ENCODE data around the gene GLIS1. TPM values are rescaled to one million over a fixed set of nuclear protein-coding genes. Genes with fewer than 3 reads are reported as not detected.

GLIS1 gene
- total and polyA plus RNA-seq, 2 experiments from 2014 or later, result 0.26 to 0.31 TPM

DNA sequence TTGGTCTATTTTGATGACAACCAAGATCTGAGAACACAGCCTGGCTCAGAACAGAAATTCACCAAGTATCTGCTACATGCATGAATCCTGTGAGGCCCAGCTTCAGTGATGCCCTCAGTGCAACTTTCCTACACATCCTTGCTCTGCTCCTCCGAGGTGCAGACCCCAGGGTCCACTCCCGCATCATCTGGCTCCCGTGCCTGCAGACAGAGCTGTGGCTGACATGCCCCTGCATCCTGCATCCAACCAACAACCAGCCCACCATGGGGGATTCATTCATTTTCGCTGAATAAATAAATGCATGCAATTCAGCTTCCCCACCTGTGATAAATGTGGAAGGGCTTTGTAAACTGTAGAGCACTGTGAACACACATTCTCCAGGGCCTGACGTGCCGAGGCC lies 112.3 kb downstream of the GLIS1 start:
- H3K36me3 Mint-ChIP-seq (ENCODE audit: low read depth), result no peaks in the 10 kb centered on the region
- no peaks in the 10 kb centered on the region for H4K20me1 ChIP-seq (replicated peaks; ENCODE audit: insufficient read depth)
- H3K4me1 Mint-ChIP-seq, result peaks cover 6% of the 10 kb centered on the region; the same call in 1 of the 3 replicates
- no peak overlapping the region for H3K27ac ChIP-seq (ENCODE audit: low read depth)
- H3K27me3 Mint-ChIP-seq (ENCODE audit: insufficient read depth, low read depth, poor library complexity), result peaks cover 4% of the 10 kb centered on the region
- no peaks in the 10 kb centered on the region for H3K36me3 ChIP-seq (ENCODE audit: insufficient read depth)
- no peaks in the 10 kb centered on the region for H3K4me1 ChIP-seq (ENCODE audit: insufficient read depth)
- TF ChIP-seq EZH2 (IDR thresholded peaks at IDR 0.05; ENCODE audit: low read depth, unreplicated experiment), result no peak
- TF ChIP-seq EZH2phosphoT487 (IDR thresholded peaks at IDR 0.05; ENCODE audit: unreplicated experiment), result no peak
- no peak overlapping the region for H3K27ac Mint-ChIP-seq
- no peak overlapping the region for H3K4me3 ChIP-seq
- 0 out of 2 replicates have a peak overlapping the region, but pooled peaks have one; percentile 5 for H2AFZ ChIP-seq
- no peaks in the 10 kb centered on the region for H3K9me3 Mint-ChIP-seq
- no peaks in the 10 kb centered on the region for H3K79me2 ChIP-seq (replicated peaks; ENCODE audit: insufficient read depth)
- H3K4me2 ChIP-seq, result no peak overlapping the region
- no peaks in the 10 kb centered on the region for H3K27me3 ChIP-seq (ENCODE audit: insufficient read depth)
- DNase-seq (ENCODE audit: low spot score) (no peak), ATAC-seq (no peak)
- no peaks in the 10 kb centered on the region for H3F3A ChIP-seq (replicated peaks; ENCODE audit: low read depth)
- no peaks in the 10 kb centered on the region for H3K9me2 ChIP-seq (ENCODE audit: insufficient read depth)
- H3K4me3 Mint-ChIP-seq, result no peak overlapping the region

DNA sequence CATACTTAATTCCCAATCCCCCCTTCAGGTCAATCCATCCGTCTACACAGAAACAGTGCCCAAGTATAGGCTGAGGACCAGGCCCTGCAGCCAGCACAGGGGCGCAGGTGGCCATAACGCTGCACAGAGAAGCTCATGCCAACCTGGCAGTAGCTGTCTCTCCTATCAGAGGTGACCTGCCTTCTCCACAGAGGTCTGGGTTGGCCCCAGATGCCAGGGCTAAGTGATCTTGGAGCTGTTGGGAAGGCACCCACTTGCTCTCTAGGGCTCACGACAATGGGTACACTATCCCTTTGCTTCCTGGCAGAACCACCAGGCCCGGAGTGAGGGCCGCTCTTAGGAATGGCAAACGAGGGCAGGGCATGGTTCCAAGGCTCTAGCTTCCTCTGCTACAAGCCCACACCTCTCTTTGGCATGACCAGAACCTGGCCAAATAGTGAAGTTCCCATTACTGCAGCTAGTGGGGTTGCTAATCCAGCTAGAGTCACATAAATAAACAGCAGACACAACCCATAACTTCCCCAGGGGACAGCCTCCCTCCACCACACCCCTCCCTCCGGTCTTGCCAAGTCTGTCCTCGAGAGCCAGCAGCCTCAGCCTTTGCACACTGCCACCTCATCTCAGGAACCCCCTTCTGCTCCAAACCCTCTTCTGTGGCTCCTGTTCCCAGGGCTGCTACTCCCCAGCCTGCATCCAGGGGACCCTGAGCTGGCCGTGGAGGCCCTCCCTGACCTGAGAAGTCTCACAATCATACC lies 113.0 kb downstream of the GLIS1 start:
- Histone ChIP-seq H3K27me3 (ENCODE audit: insufficient read depth) (no peaks in the 10 kb centered on the region), H3K79me2 (replicated peaks; ENCODE audit: insufficient read depth) (no peaks in the 10 kb centered on the region), H2AFZ (no peak overlapping the region), H3K9me2 (ENCODE audit: insufficient read depth) (no peaks in the 10 kb centered on the region), H3K4me1 (ENCODE audit: insufficient read depth) (no peaks in the 10 kb centered on the region), H3F3A (replicated peaks; ENCODE audit: low read depth) (no peaks in the 10 kb centered on the region), H3K4me3 (no peak overlapping the region), H4K20me1 (replicated peaks; ENCODE audit: insufficient read depth) (no peaks in the 10 kb centered on the region), H3K27ac (ENCODE audit: low read depth) (no peak overlapping the region), H3K4me2 (no peak overlapping the region), H3K36me3 (ENCODE audit: insufficient read depth) (no peaks in the 10 kb centered on the region)
- TF ChIP-seq, protein P1, sequence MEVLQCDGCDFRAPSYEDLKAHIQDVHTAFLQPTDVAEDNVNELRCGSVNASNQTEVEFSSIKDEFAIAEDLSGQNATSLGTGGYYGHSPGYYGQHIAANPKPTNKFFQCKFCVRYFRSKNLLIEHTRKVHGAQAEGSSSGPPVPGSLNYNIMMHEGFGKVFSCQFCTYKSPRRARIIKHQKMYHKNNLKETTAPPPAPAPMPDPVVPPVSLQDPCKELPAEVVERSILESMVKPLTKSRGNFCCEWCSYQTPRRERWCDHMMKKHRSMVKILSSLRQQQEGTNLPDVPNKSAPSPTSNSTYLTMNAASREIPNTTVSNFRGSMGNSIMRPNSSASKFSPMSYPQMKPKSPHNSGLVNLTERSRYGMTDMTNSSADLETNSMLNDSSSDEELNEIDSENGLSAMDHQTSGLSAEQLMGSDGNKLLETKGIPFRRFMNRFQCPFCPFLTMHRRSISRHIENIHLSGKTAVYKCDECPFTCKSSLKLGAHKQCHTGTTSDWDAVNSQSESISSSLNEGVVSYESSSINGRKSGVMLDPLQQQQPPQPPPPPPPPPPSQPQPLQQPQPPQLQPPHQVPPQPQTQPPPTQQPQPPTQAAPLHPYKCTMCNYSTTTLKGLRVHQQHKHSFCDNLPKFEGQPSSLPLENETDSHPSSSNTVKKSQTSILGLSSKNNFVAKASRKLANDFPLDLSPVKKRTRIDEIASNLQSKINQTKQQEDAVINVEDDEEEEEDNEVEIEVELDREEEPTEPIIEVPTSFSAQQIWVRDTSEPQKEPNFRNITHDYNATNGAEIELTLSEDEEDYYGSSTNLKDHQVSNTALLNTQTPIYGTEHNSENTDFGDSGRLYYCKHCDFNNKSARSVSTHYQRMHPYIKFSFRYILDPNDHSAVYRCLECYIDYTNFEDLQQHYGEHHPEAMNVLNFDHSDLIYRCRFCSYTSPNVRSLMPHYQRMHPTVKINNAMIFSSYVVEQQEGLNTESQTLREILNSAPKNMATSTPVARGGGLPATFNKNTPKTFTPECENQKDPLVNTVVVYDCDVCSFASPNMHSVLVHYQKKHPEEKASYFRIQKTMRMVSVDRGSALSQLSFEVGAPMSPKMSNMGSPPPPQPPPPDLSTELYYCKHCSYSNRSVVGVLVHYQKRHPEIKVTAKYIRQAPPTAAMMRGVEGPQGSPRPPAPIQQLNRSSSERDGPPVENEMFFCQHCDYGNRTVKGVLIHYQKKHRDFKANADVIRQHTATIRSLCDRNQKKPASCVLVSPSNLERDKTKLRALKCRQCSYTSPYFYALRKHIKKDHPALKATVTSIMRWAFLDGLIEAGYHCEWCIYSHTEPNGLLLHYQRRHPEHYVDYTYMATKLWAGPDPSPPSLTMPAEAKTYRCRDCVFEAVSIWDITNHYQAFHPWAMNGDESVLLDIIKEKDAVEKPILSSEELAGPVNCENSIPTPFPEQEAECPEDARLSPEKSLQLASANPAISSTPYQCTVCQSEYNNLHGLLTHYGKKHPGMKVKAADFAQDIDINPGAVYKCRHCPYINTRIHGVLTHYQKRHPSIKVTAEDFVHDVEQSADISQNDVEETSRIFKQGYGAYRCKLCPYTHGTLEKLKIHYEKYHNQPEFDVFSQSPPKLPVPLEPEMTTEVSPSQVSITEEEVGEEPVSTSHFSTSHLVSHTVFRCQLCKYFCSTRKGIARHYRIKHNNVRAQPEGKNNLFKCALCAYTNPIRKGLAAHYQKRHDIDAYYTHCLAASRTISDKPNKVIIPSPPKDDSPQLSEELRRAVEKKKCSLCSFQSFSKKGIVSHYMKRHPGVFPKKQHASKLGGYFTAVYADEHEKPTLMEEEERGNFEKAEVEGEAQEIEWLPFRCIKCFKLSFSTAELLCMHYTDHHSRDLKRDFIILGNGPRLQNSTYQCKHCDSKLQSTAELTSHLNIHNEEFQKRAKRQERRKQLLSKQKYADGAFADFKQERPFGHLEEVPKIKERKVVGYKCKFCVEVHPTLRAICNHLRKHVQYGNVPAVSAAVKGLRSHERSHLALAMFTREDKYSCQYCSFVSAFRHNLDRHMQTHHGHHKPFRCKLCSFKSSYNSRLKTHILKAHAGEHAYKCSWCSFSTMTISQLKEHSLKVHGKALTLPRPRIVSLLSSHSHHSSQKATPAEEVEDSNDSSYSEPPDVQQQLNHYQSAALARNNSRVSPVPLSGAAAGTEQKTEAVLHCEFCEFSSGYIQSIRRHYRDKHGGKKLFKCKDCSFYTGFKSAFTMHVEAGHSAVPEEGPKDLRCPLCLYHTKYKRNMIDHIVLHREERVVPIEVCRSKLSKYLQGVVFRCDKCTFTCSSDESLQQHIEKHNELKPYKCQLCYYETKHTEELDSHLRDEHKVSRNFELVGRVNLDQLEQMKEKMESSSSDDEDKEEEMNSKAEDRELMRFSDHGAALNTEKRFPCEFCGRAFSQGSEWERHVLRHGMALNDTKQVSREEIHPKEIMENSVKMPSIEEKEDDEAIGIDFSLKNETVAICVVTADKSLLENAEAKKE (CRISPR knock-in tag; IDR thresholded peaks at IDR 0.05), result no peak
- TF ChIP-seq STAT1 (IDR thresholded peaks at IDR 0.05; ENCODE audit: unreplicated experiment) (no peak), JUNB (IDR thresholded peaks at IDR 0.05; ENCODE audit: unreplicated experiment) (no peak), EZH2 (IDR thresholded peaks at IDR 0.05; ENCODE audit: low read depth, unreplicated experiment) (no peak), ZNF114 (CRISPR knock-in tag; IDR thresholded peaks at IDR 0.05) (no peak), NANOG (IDR thresholded peaks at IDR 0.05; ENCODE audit: borderline replicate concordance) (no peak), POLR2AphosphoS5 (IDR thresholded peaks at IDR 0.05; ENCODE audit: low read depth) (no peak)
- H3K36me3 Mint-ChIP-seq (ENCODE audit: low read depth), result no peaks in the 10 kb centered on the region
- DNase-seq (ENCODE audit: low spot score), result no peak
- no peak overlapping the region for H3K4me3 Mint-ChIP-seq
- peaks cover 6% of the 10 kb centered on the region; the same call in 1 of the 3 replicates for H3K4me1 Mint-ChIP-seq
- no peak overlapping the region for H3K27ac Mint-ChIP-seq
- peaks cover 4% of the 10 kb centered on the region for H3K27me3 Mint-ChIP-seq (ENCODE audit: insufficient read depth, low read depth, poor library complexity)
- ATAC-seq, result no peak
- no peaks in the 10 kb centered on the region for H3K9me3 Mint-ChIP-seq

All from GM23338 (cell line).